ENCODE measurements around the gene FBLN1.
"Not testable (repeated sequence)": the region's sequence is repeated elsewhere in the genome, so short reads cannot be mapped to it uniquely, and the experiment has no call there.

Gene FBLN1

GRCh38 chr22:45477366-45478107 lies 25.1 kb upstream of the FBLN1 start:
- no peak for DNase-seq

DNA sequence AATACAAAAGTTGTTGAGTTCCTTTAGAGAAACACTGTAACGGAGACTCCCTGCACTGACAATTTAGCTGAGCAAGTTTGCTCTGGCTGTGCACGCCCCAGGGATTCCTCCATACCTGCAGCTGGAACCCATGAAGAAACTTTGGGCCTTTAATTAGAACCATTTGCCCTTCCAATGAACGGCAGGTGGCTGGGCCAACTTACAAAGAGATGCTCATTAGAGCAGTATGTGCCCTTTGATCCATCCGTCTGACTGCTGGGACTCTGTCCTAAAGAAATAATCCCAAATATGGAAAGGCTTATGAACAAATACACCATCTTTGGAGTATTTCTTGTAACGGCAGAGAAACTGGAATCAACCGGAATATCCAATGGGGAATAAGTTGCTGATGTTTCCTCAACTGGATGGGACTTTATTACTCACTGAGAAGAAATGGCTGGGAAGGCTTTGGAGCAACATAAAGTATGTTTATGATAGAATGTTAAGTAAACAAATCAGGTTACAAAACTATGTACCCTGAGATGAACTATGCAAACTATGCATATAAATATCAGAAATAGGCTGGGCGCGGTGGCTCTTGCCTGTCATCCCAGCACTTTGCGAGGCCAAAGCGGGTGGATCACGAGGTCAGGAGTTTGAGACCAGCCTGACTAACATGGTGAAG lies 24.4 kb upstream of the FBLN1 start:
- no peak for DNase-seq

GRCh38 chr22:45480717-45481116 lies 22.0 kb upstream of the FBLN1 start:
- no peak for DNase-seq

DNA sequence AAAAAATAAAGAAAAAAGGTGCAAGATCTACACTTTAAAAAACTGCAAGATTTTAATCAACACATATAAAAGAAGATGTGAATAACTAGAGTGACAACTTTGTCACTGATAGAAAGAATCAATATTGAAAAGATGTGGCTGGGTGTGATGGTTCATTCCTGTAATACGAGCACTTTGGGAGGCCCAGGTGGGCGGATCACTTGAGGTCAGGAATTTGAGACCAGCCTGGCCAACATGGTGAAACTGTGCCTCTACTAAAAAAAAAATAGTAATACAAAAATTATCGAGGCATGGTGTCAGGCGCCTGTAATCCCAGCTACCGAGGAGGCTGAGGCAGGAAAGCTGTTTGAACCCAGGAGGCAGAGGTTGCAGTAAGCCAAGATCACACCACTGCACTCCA lies 21.0 kb upstream of the FBLN1 start:
- DNase-seq = no peak

GRCh38 chr22:45482169-45482568 lies 20.5 kb upstream of the FBLN1 start:
- no peak for DNase-seq

DNA sequence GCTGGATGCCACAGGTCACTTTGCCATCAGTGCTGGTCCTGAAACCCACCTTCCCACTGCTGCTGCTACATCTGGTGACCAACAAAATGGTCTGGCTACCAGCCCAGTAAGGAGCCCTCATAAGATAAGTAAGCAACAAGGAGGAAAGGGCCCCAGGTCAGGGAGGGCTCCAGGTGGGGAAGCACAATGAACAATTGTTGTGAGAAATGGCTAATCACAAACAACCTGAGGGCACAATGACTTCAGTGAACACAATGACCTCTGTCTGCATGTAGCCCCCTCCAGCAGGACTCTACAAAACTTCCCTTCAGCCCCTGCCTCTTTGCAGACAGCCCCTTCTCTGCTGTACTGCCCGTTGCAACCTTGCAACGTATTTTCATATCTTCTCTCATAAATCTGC lies 19.4 kb upstream of the FBLN1 start:
- no peak for DNase-seq

DNA sequence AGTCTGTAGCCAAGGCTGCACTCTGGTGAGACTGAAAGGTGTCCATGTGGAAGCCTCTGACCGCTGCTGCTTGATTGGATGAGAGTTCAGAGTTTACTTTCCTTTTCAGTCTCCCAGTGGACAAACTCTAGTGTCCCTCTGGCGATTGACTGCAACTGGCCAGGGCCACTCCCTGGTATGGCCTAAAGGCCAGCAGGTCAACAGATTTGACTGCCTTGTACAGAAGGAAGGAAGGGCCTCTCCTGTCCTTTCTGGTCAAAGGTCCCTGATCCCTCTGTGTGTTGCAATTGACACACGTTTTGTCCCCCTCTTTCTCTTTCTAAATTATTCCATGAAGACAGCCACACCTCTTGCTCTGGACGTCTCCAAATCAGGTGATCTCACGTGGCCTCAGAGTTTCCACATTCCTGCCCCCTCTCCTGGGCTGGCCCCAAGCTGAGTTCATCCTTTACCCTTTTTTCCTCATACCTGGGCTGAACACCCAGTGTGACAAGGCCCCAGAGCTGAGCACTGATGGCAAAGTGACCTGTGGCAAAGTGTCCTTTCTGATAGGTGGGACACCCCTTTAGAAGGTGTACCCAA lies 18.7 kb upstream of the FBLN1 start:
- no peak for DNase-seq

GRCh38 chr22:45484742-45485141 lies 17.9 kb upstream of the FBLN1 start:
- DNase-seq = no peak

DNA sequence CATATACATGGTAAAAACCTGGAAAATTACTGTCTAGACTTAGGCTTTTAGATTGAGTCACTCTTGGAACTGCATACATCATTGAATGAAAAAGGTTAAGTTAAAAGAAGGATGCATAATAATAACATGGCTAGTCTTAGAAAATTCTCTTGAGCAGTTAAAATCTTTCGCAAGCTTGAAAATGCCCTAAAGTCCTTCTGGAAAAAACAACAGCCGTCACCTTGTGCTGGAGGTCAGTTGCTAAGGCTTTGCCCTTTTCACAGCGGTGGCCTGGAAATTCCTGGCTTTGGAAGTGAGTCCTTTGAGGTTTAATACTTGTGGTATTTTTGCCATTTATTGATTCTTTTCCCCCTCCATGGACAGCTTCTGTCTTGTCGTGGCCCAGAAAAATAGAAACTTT lies 17.4 kb upstream of the FBLN1 start:
- DNase-seq = no peak

DNA sequence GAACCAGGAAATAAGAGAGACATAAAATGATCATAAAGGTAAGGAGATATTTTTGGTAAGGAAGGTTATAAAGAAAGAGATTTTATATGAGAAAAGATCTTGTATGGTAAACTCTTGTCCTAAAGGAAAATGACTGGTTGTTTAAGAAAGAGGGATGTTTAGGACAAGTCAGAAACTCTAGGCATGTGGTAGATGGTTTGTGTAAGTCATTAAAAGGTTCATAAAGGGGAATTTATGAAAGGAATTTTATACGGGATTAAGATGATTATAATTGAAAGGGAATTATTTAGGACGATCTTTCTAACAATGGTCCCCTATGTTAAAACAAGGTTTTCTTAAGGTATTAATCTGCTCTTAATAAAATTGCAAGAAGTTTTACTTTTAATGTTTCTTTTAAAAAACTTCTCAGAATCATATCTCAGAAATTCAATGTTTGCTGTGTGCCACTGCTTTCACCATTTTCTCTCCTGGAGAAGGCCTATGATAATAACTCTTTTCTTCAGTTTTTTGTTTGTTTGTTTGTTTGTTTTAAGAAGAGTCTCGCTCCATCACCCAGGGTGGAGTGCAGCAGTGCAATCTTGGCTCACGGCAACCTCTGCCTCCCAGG lies 13.8 kb upstream of the FBLN1 start:
- DNase-seq = no peak

DNA sequence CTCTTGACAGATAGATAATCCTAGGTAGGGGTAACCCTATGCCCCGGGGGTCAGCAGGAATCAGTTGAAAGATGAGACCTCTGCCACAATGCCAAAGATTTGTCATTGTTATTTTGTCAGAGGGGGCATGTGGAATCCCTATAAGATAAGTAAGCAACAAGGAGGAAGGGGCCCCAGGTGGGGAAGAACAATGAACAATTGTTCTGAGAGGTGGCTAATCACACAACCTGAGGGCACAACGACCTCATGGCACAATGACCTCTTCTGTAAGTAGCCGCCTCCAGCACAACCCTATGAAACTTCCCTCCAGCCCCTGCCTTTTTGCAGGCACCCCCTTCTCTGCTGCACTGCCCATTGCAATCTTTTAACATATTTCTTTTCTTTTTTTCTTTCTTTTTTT lies 11.8 kb upstream of the FBLN1 start:
- no peak for DNase-seq

DNA sequence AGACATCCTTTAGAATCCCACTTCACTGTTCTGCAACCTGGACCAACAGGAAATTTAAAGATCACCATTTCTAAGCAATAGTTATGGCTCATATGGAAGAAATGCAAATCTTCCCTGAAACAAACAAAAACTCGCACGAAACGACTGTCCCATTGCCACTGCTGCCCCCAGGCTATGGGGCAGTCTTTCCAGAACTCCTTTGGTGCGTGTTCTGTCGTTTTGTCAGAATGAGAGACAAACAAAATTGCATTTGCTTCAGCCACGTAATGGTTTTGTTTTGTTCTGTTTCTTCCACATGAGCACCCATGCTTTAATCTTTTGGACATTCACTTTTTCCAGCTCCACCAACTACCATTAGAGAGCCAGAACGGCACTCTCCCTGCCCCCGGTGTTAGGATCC lies 10.8 kb upstream of the FBLN1 start:
- DNase-seq = no peak

- no peak for DNase-seq
Observed at GRCh38 chr22:45493286-45493771, 9.4 kb upstream of the FBLN1 start.

- not testable (repeated sequence) for DNase-seq
Observed at GRCh38 chr22:45494306-45494705, 8.4 kb upstream of the FBLN1 start.

- DNase-seq = not testable (repeated sequence)
Observed at GRCh38 chr22:45495616-45496015, 7.1 kb upstream of the FBLN1 start.

DNA sequence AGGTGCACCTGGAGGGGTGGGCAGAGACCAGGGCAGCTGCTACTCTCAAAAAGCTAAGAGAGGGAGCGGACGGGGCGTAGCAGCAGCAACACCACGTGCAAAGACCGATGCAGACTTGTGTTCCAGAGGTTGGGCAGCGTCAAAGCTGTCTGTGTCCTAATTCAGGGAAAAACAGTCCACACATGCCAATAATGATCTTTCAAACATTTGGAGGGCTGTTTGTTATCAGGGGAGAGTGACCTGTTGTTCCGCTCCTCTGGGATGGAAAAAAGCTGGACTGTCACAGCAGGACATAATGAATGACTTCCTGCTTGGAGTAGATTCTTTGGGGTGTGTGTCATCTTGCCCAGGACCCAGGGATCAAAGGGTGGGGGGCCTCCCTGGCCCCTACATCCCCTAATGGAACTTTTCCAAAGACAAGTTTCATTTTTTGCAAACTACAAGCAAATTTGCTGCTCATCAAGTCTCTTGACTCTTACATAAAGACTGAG lies 6.2 kb upstream of the FBLN1 start:
- no peak for DNase-seq

DNA sequence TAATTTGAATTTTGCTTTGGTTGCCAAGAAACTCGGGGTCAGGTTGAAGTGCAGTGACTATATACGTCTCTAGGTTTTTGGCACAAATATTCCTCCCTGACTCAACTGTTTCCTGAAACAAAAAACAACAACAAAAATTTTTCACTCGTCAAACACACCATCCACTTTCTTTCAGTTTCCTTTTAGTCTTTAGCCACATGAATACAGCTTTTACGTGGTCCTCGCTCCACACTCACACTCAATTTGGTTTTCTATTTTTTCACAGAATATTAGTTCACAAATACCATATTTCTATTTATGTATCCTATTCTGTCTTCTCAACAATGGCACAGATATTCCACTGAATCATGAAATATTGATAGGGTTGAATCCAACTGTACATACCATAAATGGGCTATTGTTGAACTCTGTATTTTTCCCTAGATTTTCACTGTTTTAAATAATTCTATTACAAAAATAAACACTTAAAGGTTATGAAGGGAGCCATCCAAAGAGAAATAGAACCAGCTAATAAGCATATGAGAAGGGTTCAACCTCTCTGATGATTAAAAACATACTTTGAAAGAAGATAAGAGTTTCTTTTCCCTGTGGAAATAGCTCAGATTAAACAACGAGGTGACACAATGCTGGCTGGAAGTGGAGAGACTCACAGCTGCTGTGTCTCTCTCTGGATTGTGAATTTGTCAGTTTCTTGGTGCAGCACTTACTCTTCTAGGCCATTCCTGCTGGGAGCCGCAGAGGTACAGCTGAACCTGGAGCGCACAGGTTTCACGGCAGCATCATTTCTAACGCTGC lies 5.1 kb upstream of the FBLN1 start:
- DNase-seq = no peak

- DNase-seq = no peak
Observed at GRCh38 chr22:45499746-45500145, 2.9 kb upstream of the FBLN1 start.

GRCh38 chr22:45503050-45503815 lies 550 bp downstream of the FBLN1 start:
- DNase-seq = no peak

- no peak for DNase-seq
Observed at GRCh38 chr22:45503816-45504372, 1.2 kb downstream of the FBLN1 start.

Data from bone marrow (tissue), 2 donors.